Fibroblast of lung (primary cell): ENCODE results near the gene MEIS2.

ENCODE experiments used
- CTCF ChIP-seq, 2 donors: IDR thresholded peaks in 1 of 2; conservative IDR thresholded peaks in 1 of 2; 1 replicate in 1 of 2; 2 replicates in 1 of 2; pipeline ENCODE4 v1.5.1; 2011 to 2012; ENCODE audit warnings: low read length in 2 of 2, control low read depth in 1 of 2, inconsistent platforms in 1 of 2, low read depth in 1 of 2, mild to moderate bottlenecking in 1 of 2
- EZH2 ChIP-seq: IDR thresholded peaks from 2 replicates; pipeline ENCODE4 v1.5.1; 2012; ENCODE audit warnings: low read length, control low read depth, mild to moderate bottlenecking; ENCODE audit errors: missing control alignments

- TF ChIP-seq CTCF (conservative IDR thresholded peaks at IDR 0.05 in 1 of 2, IDR thresholded peaks at IDR 0.05 in 1 of 2; ENCODE audit: low read depth in 1 of 2, low read length in 2 of 2) (no peak), EZH2 (no peak)
These were observed 5.9 kb downstream of the MEIS2 start for GRCh38 chr15:37094333-37094914.
